Kidney (tissue), 14 donors: ENCODE results near the gene DCX. TPM values are rescaled to one million over a fixed set of nuclear protein-coding genes. Genes with fewer than 3 reads are reported as not detected.

Source experiments
- DNase-seq, 5 donors: peaks; one replicate each; pipeline ENCODE4 v3.0.0-alpha.2; 2013 to 2020
- FAIRE-seq: peaks from 2 replicates; lab custom pipeline; 2012; peaks lifted over from hg19 to GRCh38; lab: Jason Lieb, UNC
- H3K27ac ChIP-seq, 2 donors: one replicate each; pipeline ENCODE4 v1.7.0; 2013; ENCODE audit warnings: low read depth in 2 of 2, low read length in 2 of 2, inconsistent platforms in 1 of 2
- H3K27me3 ChIP-seq: one replicate; pipeline ENCODE4 v1.7.1; 2013; ENCODE audit warnings: low read length, inconsistent platforms; ENCODE audit not compliant: control insufficient read depth, insufficient read depth
- H3K36me3 ChIP-seq, 3 donors: one replicate each; pipeline versions ENCODE4 v1.7.0 to v1.7.1; 2013; ENCODE audit warnings: low read length in 3 of 3, control low read depth in 1 of 3, inconsistent platforms in 1 of 3; ENCODE audit not compliant: insufficient read depth in 3 of 3, control insufficient read depth in 2 of 3
- H3K4me1 ChIP-seq, 3 donors: one replicate each; pipeline versions ENCODE4 v1.7.0 to v1.7.1; 2013; ENCODE audit warnings: low read length in 3 of 3, inconsistent platforms in 1 of 3, low read depth in 1 of 3; ENCODE audit not compliant: control insufficient read depth in 2 of 3, insufficient read depth in 2 of 3
- H3K4me3 ChIP-seq, 3 donors: one replicate each; pipeline versions ENCODE4 v1.7.0 to v1.8.1; 2013; ENCODE audit warnings: low read length in 3 of 3, control low read depth in 1 of 3, inconsistent platforms in 1 of 3
- H3K9ac ChIP-seq, 3 donors: one replicate each; pipeline versions ENCODE4 v1.7.0 to v1.7.1; 2013; ENCODE audit warnings: low read length in 3 of 3, control low read depth in 1 of 3, inconsistent platforms in 1 of 3
- H3K9me3 ChIP-seq, 3 donors: one replicate each; pipeline versions ENCODE4 v1.7.0 to v1.7.1; 2013; ENCODE audit warnings: low read length in 3 of 3, control low read depth in 1 of 3, inconsistent platforms in 1 of 3; ENCODE audit not compliant: control insufficient read depth in 2 of 3, insufficient read depth in 1 of 3
- intact Hi-C: fragments of 100-400 bp; cut with DNase I; formaldehyde crosslinking; loops from one replicate; pipeline ENCODE4 v1.11.1; 2022
- polyA plus RNA-seq: library from polyadenylated mRNA; stranded (reverse); fragments of 350-450 nt; fragmentation: Illumina TruSeq; extraction: RNeasy Lipid Tissue Mini Kit (QIAGEN cat#74804); gene quantifications from one replicate; pipeline ENCODE4 v1.2.3, GENCODE V29; 2014; ENCODE audit warnings: low read depth, low replicate concordance; ENCODE audit not compliant: insufficient read depth
- total RNA-seq: library from RNA; stranded (reverse); fragmentation: NEBNext Ultra II Directional; extraction: Animal tissue kit (Norgen Biotek cat#: 25700); gene quantifications from one replicate; pipeline ENCODE4 v1.2.1, GENCODE V29; 2021
- TF ChIP-seq, protein P1 (sequence below): IDR thresholded peaks from 3 replicates; pipeline ENCODE4 v1.5.1; 2012; ENCODE audit warnings: mild to moderate bottlenecking, moderate library complexity, borderline replicate concordance; ENCODE audit not compliant: insufficient read depth; ENCODE audit errors: extremely low read depth
- donor health status: control.
- donor health status: control.
- donor health status: control.
- donor health status: control.
- donor health status: control.
- donor health status: DM: yes; HTN: yes; CAD: no.
- donor health status: Normal renal cell carcinoma (clear cell type).

DCX gene
- total and polyA plus RNA-seq, 2 donors from 2014 or later = 0.09 TPM; not detected in 1

GRCh38 chrX:111262086-111262485 is 149.9 kb downstream of the DCX start:
- intact Hi-C loops = no loop called here
- Histone ChIP-seq H3K4me3 (no peak overlapping the region), H3K9ac (no peak overlapping the region), H3K27me3 (peaks cover 3% of the 10 kb centered on the region), H3K36me3 (no peaks in the 10 kb centered on the region), H3K9me3 (no peaks in the 10 kb centered on the region), H3K27ac (no peak overlapping the region), H3K4me1 (no peaks in the 10 kb centered on the region)
- DNase-seq (no peak), FAIRE-seq (no peak)
- TF ChIP-seq, protein P1, sequence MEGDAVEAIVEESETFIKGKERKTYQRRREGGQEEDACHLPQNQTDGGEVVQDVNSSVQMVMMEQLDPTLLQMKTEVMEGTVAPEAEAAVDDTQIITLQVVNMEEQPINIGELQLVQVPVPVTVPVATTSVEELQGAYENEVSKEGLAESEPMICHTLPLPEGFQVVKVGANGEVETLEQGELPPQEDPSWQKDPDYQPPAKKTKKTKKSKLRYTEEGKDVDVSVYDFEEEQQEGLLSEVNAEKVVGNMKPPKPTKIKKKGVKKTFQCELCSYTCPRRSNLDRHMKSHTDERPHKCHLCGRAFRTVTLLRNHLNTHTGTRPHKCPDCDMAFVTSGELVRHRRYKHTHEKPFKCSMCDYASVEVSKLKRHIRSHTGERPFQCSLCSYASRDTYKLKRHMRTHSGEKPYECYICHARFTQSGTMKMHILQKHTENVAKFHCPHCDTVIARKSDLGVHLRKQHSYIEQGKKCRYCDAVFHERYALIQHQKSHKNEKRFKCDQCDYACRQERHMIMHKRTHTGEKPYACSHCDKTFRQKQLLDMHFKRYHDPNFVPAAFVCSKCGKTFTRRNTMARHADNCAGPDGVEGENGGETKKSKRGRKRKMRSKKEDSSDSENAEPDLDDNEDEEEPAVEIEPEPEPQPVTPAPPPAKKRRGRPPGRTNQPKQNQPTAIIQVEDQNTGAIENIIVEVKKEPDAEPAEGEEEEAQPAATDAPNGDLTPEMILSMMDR = no peak

GRCh38 chrX:111260451-111260850 is 151.5 kb downstream of the DCX start:
- FAIRE-seq = no peak
- H3K27me3 ChIP-seq = peaks cover 5% of the 10 kb centered on the region
- intact Hi-C loops = no loop called here

DNA sequence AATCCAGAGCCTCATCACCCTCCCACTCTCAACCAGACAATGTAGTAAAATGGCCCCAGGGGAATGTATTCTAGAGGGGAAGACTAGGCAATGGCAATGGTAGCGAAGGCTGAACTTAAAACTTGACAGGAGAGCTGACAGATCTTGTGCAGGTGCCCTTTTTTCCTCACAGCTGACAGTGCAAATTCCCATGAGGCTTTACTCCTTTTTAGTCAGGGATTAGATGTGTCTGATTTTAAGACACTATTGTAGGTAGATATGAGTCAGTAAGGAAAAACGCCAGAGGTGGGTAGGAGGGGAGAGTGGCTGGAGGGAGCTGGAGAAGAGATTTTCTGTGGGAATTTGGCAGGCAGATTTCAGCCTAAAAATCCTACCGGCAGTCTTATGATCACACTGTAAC is 152.4 kb downstream of the DCX start:
- Histone ChIP-seq H3K4me1 (no peaks in the 10 kb centered on the region), H3K4me3 (no peak overlapping the region), H3K9me3 (no peaks in the 10 kb centered on the region), H3K36me3 (no peaks in the 10 kb centered on the region), H3K27ac (no peak overlapping the region), H3K27me3 (peaks cover 5% of the 10 kb centered on the region), H3K9ac (no peak overlapping the region)
- no peak for DNase-seq
- TF ChIP-seq, protein P1 = no peak
- FAIRE-seq = no peak
- intact Hi-C loops = no loop called here

More at GRCh38 chrX:111260451-111260850, 151.5 kb downstream of the DCX start:
- TF ChIP-seq, protein P1 = no peak
- Histone ChIP-seq H3K9me3 (no peaks in the 10 kb centered on the region), H3K4me3 (no peak overlapping the region), H3K27ac (no peak overlapping the region), H3K4me1 (no peaks in the 10 kb centered on the region), H3K9ac (no peak overlapping the region), H3K36me3 (no peaks in the 10 kb centered on the region)
- DNase-seq = no peak

DNA sequence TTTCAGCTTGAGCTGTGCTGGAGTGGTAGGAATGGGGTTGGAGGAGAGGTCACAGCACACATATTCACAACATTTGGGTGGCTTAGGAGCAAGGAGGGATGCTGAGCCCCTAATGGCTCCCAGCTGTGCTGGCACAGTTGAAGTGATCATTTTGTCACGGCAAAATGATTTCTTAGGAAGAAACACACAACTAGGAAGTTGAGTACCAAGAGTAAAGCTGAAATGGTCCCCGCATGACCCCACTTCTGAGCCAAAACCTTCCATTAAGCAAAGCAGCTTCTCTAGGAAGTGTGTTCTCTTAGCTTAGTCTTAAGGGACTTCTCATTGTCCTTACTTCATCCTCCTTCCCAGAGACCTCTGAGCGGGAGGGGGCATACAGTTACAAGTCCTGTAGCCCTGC is 154.3 kb downstream of the DCX start:
- Histone ChIP-seq H3K4me3 (no peak overlapping the region), H3K27me3 (peaks cover 5% of the 10 kb centered on the region), H3K27ac (no peak overlapping the region), H3K9ac (no peak overlapping the region), H3K36me3 (no peaks in the 10 kb centered on the region), H3K9me3 (no peaks in the 10 kb centered on the region), H3K4me1 (no peaks in the 10 kb centered on the region)
- intact Hi-C loops = no loop called here
- TF ChIP-seq, protein P1 = no peak
- DNase-seq (peak in 3 of 5 donors; percentile 21 to 67 (median 25)), FAIRE-seq (no peak)
